Activated CD4-positive, alpha-beta T cell treated with anti-CD3 and anti-CD28 coated beads, Interleukin-2, Interleukin-4, amounts not matched to agents 100 ng/mL and 50 ng/mL, durations not matched to agents 16 hours and 8 hours (primary cell): ENCODE data around the gene KCNMA1.

Experiments
- DNase-seq: peaks from one replicate; pipeline ENCODE4 v3.0.0-alpha.2; 2020; ENCODE audit warnings: low spot score

Gene KCNMA1

GRCh38 chr10:76885816-76886215 lies 751.8 kb downstream of the KCNMA1 start:
- DNase-seq: no peak

GRCh38 chr10:76884673-76885275 lies 752.8 kb downstream of the KCNMA1 start:
- DNase-seq: no peak

- DNase-seq: no peak
These were observed 754.0 kb downstream of the KCNMA1 start for GRCh38 chr10:76883596-76883995.

GRCh38 chr10:76882796-76883195 lies 754.8 kb downstream of the KCNMA1 start:
- DNase-seq: no peak

- no peak for DNase-seq
These were observed 755.4 kb downstream of the KCNMA1 start for GRCh38 chr10:76882245-76882644.

- DNase-seq: no peak
These were observed 756.0 kb downstream of the KCNMA1 start for GRCh38 chr10:76881477-76882220.

GRCh38 chr10:76880931-76881330 lies 756.7 kb downstream of the KCNMA1 start:
- DNase-seq: no peak

GRCh38 chr10:76879116-76879913 lies 758.3 kb downstream of the KCNMA1 start:
- no peak for DNase-seq

GRCh38 chr10:76878514-76878913 lies 759.1 kb downstream of the KCNMA1 start:
- no peak for DNase-seq

- DNase-seq: no peak
These were observed 762.7 kb downstream of the KCNMA1 start for GRCh38 chr10:76874896-76875295.

- no peak for DNase-seq
These were observed 763.4 kb downstream of the KCNMA1 start for GRCh38 chr10:76874176-76874575.

- DNase-seq: no peak
These were observed 765.8 kb downstream of the KCNMA1 start for GRCh38 chr10:76871697-76872295.

- DNase-seq: no peak
These were observed 767.7 kb downstream of the KCNMA1 start for GRCh38 chr10:76869931-76870330.

GRCh38 chr10:76868098-76868977 lies 769.3 kb downstream of the KCNMA1 start:
- DNase-seq: no peak

GRCh38 chr10:76866841-76867586 lies 770.6 kb downstream of the KCNMA1 start:
- no peak for DNase-seq

GRCh38 chr10:76864922-76865321 lies 772.7 kb downstream of the KCNMA1 start:
- no peak for DNase-seq

GRCh38 chr10:76858721-76859120 lies 778.9 kb downstream of the KCNMA1 start:
- DNase-seq: no peak

GRCh38 chr10:76840802-76841201 lies 796.8 kb downstream of the KCNMA1 start:
- no peak for DNase-seq

- DNase-seq: no peak
These were observed 798.3 kb downstream of the KCNMA1 start for GRCh38 chr10:76839276-76839675.

- DNase-seq: no peak
These were observed 807.4 kb downstream of the KCNMA1 start for GRCh38 chr10:76830218-76830617.

- DNase-seq: no peak
These were observed 807.9 kb downstream of the KCNMA1 start for GRCh38 chr10:76829724-76830123.
